Heart right ventricle (tissue), 16 donors: ENCODE data around the gene CCSER2. TPM values are rescaled to one million over a fixed set of nuclear protein-coding genes. Genes with fewer than 3 reads are reported as not detected.

ENCODE experiments used
- ATAC-seq, 8 donors: fragments of 200-7000 bp; cut with Tn5 transposase; one replicate each; pipeline ENCODE4 v1.9.1; 2020; ENCODE audit warnings: mild to moderate bottlenecking in 8 of 8, moderate library complexity in 8 of 8, moderate number of reproducible peaks in 1 of 8
- DNase-seq, 2 donors: peaks; one replicate each; pipeline ENCODE4 v3.0.0-alpha.2; 2020
- H3K27ac ChIP-seq, 10 donors: fragments of 200-600 bp; sonication (generic) in 2 of 10; one replicate each; pipeline versions ENCODE4 v1.5.0 to v1.8.0; 2020 to 2022; ENCODE audit warnings: mild to moderate bottlenecking in 3 of 10
- H3K27me3 ChIP-seq, 7 donors: fragments of 200-600 bp; one replicate each; pipeline ENCODE4 v1.8.0; 2021 to 2022; ENCODE audit warnings: mild to moderate bottlenecking in 2 of 7
- H3K36me3 ChIP-seq, 9 donors: fragments of 200-600 bp; sonication (generic) in 1 of 9; one replicate each; pipeline versions ENCODE4 v1.5.0 to v1.8.0; 2020 to 2022; ENCODE audit warnings: mild to moderate bottlenecking in 2 of 9
- H3K4me1 ChIP-seq, 9 donors: fragments of 200-600 bp; sonication (generic) in 1 of 9; one replicate each; pipeline versions ENCODE4 v1.5.0 to v1.8.0; 2020 to 2022; ENCODE audit warnings: mild to moderate bottlenecking in 4 of 9
- H3K4me3 ChIP-seq, 10 donors: fragments of 200-600 bp; sonication (generic) in 2 of 10; one replicate each; pipeline versions ENCODE4 v1.5.0 to v1.8.0; 2020 to 2022; ENCODE audit warnings: mild to moderate bottlenecking in 7 of 10, moderate library complexity in 2 of 10
- H3K9me3 ChIP-seq, 11 donors: fragments of 200-600 bp in 10 of 11; sonication (generic) in 2 of 11; one replicate each; pipeline versions ENCODE4 v1.5.0 to v1.8.0; 2013 to 2022; ENCODE audit warnings: mild to moderate bottlenecking in 2 of 11, control low read depth in 1 of 11, moderate library complexity in 1 of 11
- WGBS, 2 donors: extraction: QIAGEN DNeasy Blood & Tissue Kit; methylation state at CpG; one replicate each; pipeline ENCODE4 v1.1.7; 2013; ENCODE audit warnings: inconsistent platforms in 1 of 2; 5-methylcytosine and 5-hydroxymethylcytosine counted together
- intact Hi-C, 10 donors: fragments of 100-400 bp; cut with DNase I; formaldehyde crosslinking; loops; one replicate each; pipeline versions ENCODE4 v1.11.1 to v1.14.2; 2022
- polyA plus RNA-seq, 2 donors: library from polyadenylated mRNA; stranded (reverse); fragments of 200-250 nt; gene quantifications; one replicate each; pipeline ENCODE4 v1.2.3, GENCODE V29; 2013
- total RNA-seq, 10 donors: library from RNA; stranded (reverse); fragmentation: NEBNext Ultra II Directional in 3 of 10; extraction: Animal tissue kit (Norgen Biotek cat#: 25700) in 3 of 10; gene quantifications; one replicate each; pipeline versions ENCODE4 v1.2.1 to v1.2.4, GENCODE V29; 2021 to 2023
- TF ChIP-seq, protein P1 (sequence below), 9 donors: fragments of 200-600 bp; sonication (generic) in 2 of 9; IDR thresholded peaks; one replicate each; pipeline versions ENCODE4 v1.5.0 to v1.8.0; 2021 to 2022; ENCODE audit warnings: antibody characterized with exemption in 9 of 9, mild to moderate bottlenecking in 5 of 9, moderate library complexity in 1 of 9
- donor health status: Arrhythmogenic right ventricular cardiomyopathy.
- donor health status: ischemic (EF 13 %, LVEDD 7.1; RV severe dilation, severe dysfunction).
- donor health status: healthy with polysubstance abuse.
- donor health status: DM: no; HTN: yes; CAD: no.
- donor health status: DM: no; HTN: no; CAD: no.
- donor health status: ischemic (EF 25% LVEDD 6.9; RV normal size, moderate dysfunction).
- donor health status: ischemic (EF 25% LVEDD 5.7; RV mildly dilated, moderate dysfunction).
- donor health status: healthy.
- donor health status: DM: yes; HTN: yes; CAD: no.
- donor health status: Ischemic cardiomyopathy.
- donor health status: ischemic (EF 35%, LVEDD 5.7; RV mildly dilated, moderate dysfunction).
- donor health status: nonischemic (EF 11% LVEDD 7.7; RV severe dilation, severe dysfunction).
- donor health status: DM: yes; HTN: yes; CAD: no.
- donor health status: PGD.
- donor health status: ischemic (EF 29% LVEDD 5.4; RV normal size, mild dysfunction).
- donor health status: nonischemic (EF 23%, LVEDD 6.1; RV moderate dilation, normal function).

Gene CCSER2
- total and polyA plus RNA-seq, 12 donors, result 27.5 to 252 (median 198) TPM

GRCh38 chr10:84540022-84540616 lies 211.7 kb downstream of the CCSER2 start:
- intact Hi-C loops, result loop anchor here in 7 of 10 donors (5.0 to 10.0 kb wide), 4 partner anchors 278 to 1837 kb away; no protein-coding TSS in a partner anchor
- H3K4me3 ChIP-seq, result peak overlapping the region in 6 of 10 donors; percentile 32 to 51 (median 45)

DNA sequence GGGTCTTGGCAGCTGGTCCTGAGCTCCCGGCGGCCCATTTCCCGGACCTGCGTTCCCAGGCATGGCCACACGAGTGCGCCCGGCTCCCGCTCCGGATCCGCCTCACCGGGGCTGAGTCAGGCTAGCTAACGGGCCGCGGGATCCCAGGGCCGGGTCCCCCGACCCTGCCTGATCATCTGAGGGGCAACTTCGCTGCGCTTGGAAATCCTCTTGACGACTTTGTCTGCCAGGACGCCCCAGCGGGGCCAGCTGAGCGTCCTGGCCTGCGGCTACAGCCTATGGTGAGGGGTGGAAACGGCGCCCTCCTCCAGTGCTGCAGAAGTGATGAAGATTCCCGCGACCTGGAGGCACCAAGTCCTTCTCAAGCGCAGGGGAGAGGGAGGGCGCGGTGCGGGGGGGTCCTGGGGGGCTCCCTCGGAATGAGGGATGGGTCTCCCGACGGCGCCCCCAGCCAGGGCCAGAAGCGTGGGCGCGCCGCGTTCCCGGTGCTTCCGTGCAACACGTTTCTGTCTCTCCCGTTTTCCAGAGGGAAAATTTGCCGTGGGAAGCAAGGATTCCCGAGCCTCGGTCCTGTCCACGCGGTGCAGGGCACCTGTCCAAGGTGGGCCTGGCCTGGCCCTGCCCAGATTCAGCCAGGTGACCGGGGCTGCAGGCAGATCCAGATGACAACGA lies 212.4 kb downstream of the CCSER2 start:
- 4 to 6% methylated on average over 51 of the region's 51 CpGs for WGBS, 2 donors
- Histone ChIP-seq H3K27ac (no peak overlapping the region), H3K4me1 (peaks cover 0 to 14% (median 10%) of the 10 kb centered on the region in 9 donors), H3K4me3 (peak overlapping the region in 9 of 10 donors; percentile 13 to 51 (median 44)), H3K9me3 (peaks cover 0 to 4% (median 0%) of the 10 kb centered on the region in 11 donors), H3K36me3 (no peaks in the 10 kb centered on the region), H3K27me3 (peaks cover 0 to 42% (median 35%) of the 10 kb centered on the region in 7 donors)
- ATAC-seq (peak in 7 of 8 donors; percentile 53 to 79 (median 70)), DNase-seq (peak; percentile 22 to 68)
- TF ChIP-seq, protein P1, sequence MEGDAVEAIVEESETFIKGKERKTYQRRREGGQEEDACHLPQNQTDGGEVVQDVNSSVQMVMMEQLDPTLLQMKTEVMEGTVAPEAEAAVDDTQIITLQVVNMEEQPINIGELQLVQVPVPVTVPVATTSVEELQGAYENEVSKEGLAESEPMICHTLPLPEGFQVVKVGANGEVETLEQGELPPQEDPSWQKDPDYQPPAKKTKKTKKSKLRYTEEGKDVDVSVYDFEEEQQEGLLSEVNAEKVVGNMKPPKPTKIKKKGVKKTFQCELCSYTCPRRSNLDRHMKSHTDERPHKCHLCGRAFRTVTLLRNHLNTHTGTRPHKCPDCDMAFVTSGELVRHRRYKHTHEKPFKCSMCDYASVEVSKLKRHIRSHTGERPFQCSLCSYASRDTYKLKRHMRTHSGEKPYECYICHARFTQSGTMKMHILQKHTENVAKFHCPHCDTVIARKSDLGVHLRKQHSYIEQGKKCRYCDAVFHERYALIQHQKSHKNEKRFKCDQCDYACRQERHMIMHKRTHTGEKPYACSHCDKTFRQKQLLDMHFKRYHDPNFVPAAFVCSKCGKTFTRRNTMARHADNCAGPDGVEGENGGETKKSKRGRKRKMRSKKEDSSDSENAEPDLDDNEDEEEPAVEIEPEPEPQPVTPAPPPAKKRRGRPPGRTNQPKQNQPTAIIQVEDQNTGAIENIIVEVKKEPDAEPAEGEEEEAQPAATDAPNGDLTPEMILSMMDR (IDR thresholded peaks at IDR 0.05), result peak; percentile 48 to 86 (median 73)
- intact Hi-C loops, result loop anchor here in 7 of 10 donors (5.0 to 10.0 kb wide), 4 partner anchors 278 to 1837 kb away; no protein-coding TSS in a partner anchor

More at GRCh38 chr10:84540022-84540616, 211.7 kb downstream of the CCSER2 start:
- H3K27ac ChIP-seq, result no peak overlapping the region
- H3K4me1 ChIP-seq, result peaks cover 0 to 14% (median 10%) of the 10 kb centered on the region in 9 donors
- no peaks in the 10 kb centered on the region for H3K36me3 ChIP-seq
- DNase-seq (no peak), ATAC-seq (peak in 1 of 8 donors; percentile 18)
- TF ChIP-seq, protein P1 (IDR thresholded peaks at IDR 0.05), result no peak
- WGBS, 2 donors, result 24 to 29% methylated on average over 8 of the region's 8 CpGs
- H3K9me3 ChIP-seq, result peaks cover 0 to 4% (median 0%) of the 10 kb centered on the region in 11 donors
- peaks cover 0 to 42% (median 35%) of the 10 kb centered on the region in 7 donors for H3K27me3 ChIP-seq

DNA sequence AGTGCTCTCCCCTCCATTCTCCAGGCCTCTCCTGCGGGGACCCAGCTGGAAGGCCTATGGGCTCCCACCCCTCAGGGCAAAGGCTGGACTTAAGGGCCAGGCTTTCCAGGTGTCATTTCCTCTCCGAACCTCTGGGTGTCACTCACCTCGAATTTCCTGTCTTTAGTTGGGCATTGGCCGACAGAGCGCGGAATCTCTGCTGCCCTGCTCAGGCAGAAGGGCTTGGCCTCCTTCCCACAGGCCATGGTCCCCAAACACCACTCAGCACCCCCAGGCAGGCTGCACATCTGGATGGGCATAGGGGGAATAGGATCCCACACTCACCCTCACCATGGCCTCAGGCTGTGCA lies 212.9 kb downstream of the CCSER2 start:
- H3K36me3 ChIP-seq, result no peaks in the 10 kb centered on the region
- H3K9me3 ChIP-seq, result peaks cover 0 to 4% (median 0%) of the 10 kb centered on the region in 11 donors
- H3K4me1 ChIP-seq, result peaks cover 0 to 14% (median 10%) of the 10 kb centered on the region in 9 donors
- intact Hi-C loops, result loop anchor here in 7 of 10 donors (5.0 to 10.0 kb wide), 4 partner anchors 279 to 1836 kb away; no protein-coding TSS in a partner anchor
- DNase-seq, result no peak
- WGBS, 2 donors, result 75 to 79% methylated on average over 6 of the region's 6 CpGs
- peaks cover 0 to 42% (median 35%) of the 10 kb centered on the region in 7 donors for H3K27me3 ChIP-seq
- peak overlapping the region in 3 of 10 donors; percentile 44 to 50 (median 45) for H3K4me3 ChIP-seq
- TF ChIP-seq, protein P1 (IDR thresholded peaks at IDR 0.05), result no peak
- H3K27ac ChIP-seq, result no peak overlapping the region
- ATAC-seq, result no peak
